Measurements from ENCODE around the gene CLTC.
"Not testable (repeated sequence)": the region's sequence is repeated elsewhere in the genome, so short reads cannot be mapped to it uniquely, and the experiment has no call there.

Gene CLTC

DNA sequence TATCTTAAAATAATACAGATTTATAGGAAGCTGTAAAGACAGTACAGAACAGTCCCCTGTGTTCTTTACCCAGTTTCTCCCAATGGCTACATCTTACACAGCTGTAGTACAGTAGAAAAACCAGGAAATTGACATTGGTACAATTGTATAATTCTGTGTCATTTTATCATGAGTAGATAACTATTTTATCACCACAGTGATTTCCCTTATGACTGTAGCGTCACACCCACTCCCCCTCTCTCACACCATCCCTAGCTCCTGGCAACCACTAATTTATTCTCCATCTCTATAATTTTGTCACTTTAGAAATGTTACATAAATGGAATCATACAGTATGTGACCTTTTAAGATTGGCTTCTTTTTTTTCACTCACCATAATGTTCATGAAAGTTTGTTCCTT lies 30.9 kb downstream of the CLTC start:
- POLR2A ChIA-PET: no interaction called here

DNA sequence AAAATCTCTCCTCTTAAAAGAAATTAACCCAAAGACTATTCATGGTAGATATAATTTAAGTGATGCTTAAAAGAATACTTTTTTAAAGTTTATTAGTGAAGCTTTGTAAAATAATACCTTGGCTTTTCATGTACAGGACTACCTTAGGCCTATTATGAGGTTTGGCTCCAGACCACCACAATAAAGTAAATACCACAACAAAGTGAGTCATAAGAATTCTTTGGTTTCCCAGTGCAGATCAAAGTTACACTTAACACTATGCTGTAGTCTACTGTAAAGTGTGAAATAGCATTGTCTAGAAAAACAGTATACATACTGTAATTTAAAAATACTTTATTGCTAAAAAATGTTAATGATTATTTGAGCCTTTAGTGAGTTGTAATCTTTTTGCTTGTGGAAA lies 31.7 kb downstream of the CLTC start:
- no peak for DNase-seq (ENCODE audit: extremely low spot score)
- ChIA-PET POLR2A (no interaction called here), CTCF (interaction anchor here (1.3 to 1.9 kb wide), 2 partner anchors 9 to 18 kb away, joined by 3 to 4 read pairs; no protein-coding TSS in a partner anchor)
- TF ChIP-seq, protein P1, sequence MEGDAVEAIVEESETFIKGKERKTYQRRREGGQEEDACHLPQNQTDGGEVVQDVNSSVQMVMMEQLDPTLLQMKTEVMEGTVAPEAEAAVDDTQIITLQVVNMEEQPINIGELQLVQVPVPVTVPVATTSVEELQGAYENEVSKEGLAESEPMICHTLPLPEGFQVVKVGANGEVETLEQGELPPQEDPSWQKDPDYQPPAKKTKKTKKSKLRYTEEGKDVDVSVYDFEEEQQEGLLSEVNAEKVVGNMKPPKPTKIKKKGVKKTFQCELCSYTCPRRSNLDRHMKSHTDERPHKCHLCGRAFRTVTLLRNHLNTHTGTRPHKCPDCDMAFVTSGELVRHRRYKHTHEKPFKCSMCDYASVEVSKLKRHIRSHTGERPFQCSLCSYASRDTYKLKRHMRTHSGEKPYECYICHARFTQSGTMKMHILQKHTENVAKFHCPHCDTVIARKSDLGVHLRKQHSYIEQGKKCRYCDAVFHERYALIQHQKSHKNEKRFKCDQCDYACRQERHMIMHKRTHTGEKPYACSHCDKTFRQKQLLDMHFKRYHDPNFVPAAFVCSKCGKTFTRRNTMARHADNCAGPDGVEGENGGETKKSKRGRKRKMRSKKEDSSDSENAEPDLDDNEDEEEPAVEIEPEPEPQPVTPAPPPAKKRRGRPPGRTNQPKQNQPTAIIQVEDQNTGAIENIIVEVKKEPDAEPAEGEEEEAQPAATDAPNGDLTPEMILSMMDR (IDR thresholded peaks at IDR 0.05; ENCODE audit: control extremely low read depth, extremely low read depth, low read depth, missing control alignments): no peak

More for the DNA sequence above, 30.9 kb downstream of the CLTC start:
- TF ChIP-seq, protein P1 (IDR thresholded peaks at IDR 0.05; ENCODE audit: control extremely low read depth, extremely low read depth, low read depth, missing control alignments): no peak
- CTCF ChIA-PET: interaction anchor here (1.9 kb wide), 1 partner anchor 19 kb away, joined by 4 read pairs; no protein-coding TSS in a partner anchor
- DNase-seq (ENCODE audit: extremely low spot score): no peak

DNA sequence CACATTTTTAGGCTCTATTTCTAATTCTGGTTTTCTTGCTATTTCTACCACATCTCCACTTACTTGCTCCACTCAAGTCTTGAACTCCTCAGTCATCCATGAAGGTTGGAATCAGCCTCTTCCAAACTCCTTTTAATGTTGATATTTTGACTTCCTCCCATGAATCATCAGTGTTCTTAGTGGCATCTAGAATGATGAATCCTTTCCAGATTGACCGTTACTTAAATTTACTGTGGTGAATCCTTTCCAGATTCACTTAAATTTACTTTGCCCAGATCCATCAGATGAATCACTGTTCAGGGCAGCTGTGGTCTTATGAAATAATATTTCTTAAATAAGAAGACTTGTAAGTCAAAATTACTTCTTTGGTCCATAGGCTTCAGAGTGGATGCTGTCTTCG lies 32.4 kb downstream of the CLTC start:
- TF ChIP-seq, protein P1 (IDR thresholded peaks at IDR 0.05; ENCODE audit: control extremely low read depth, extremely low read depth, low read depth, missing control alignments): no peak
- POLR2A ChIA-PET: no interaction called here
- CTCF ChIA-PET: interaction anchor here (1.3 to 1.9 kb wide), 2 partner anchors 10 to 17 kb away, joined by 3 to 4 read pairs; no protein-coding TSS in a partner anchor
- DNase-seq (ENCODE audit: extremely low spot score): no peak

DNA sequence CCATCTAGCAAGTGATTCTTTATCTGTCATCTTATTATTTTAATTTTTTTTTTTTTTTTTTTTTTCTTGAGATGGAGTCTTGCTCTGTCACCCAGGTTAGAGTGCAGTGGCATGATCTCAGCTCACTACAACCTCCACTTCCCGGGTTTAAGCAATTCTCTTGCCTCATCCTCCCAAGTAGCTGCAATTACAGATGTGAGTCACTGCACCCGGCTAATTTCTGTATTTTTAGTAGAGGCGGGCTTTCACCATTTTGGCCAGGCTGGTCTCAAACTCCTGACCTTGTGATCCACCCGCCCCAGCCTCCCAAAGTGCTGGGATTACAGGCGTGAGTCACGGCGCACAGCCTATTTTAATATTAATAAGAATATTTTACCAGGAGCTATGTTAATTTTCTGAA lies 36.9 kb downstream of the CLTC start:
- ChIA-PET CTCF (interaction anchor here (1.0 to 1.4 kb wide), 2 partner anchors 22 to 43 kb away, joined by 3 read pairs; no protein-coding TSS in a partner anchor), POLR2A (interaction anchor here (0.6 to 0.7 kb wide), 2 partner anchors 23 to 38 kb away, joined by 3 to 4 read pairs; no protein-coding TSS in a partner anchor)
- not testable (repeated sequence) for DNase-seq (ENCODE audit: extremely low spot score)

DNA sequence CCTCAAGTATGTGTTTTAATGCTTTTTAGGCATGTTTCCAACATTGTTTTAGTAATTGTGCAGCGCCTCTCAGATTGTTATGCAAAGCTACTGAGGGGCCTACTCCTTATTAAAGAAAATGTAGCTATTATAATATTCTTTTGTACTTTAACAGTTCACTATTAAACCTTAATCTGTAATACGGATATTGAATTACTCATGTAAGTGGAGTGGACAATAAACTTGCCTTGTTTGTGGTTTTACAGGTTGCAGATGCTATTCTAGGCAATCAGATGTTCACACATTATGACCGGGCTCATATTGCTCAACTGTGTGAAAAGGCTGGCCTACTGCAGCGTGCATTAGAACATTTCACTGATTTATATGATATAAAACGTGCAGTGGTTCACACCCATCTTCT lies 46.5 kb downstream of the CLTC start:
- POLR2A ChIA-PET: no interaction called here
- no peak for DNase-seq (ENCODE audit: extremely low spot score)
- TF ChIP-seq, protein P1 (IDR thresholded peaks at IDR 0.05; ENCODE audit: control extremely low read depth, extremely low read depth, low read depth, missing control alignments): no peak
- CTCF ChIA-PET: interaction anchor here (1.2 kb wide), 1 partner anchor 23 kb away, joined by 3 read pairs; no protein-coding TSS in a partner anchor

DNA sequence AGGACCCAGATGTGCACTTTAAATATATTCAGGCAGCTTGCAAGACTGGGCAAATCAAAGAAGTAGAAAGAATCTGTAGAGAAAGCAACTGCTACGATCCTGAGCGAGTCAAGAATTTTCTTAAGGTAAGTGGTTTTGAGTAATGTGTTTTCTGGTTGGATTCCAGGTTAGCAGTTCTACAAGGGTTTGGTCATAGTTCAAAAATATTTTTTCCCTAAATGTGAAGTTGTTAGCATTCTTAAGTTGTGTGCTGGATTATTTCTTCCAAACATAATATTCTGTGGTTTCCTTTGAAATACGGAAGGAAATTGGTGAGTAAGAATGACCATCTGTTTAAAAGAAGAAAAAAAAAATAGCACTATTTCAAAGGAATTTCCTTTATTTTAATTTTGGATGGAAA lies 49.1 kb downstream of the CLTC start:
- no peak for DNase-seq (ENCODE audit: extremely low spot score)
- POLR2A ChIA-PET: no interaction called here
- CTCF ChIA-PET: interaction anchor here (0.9 to 3.5 kb wide), 6 partner anchors 14 to 368 kb away, joined by 3 to 17 read pairs (median 4); no protein-coding TSS in a partner anchor
- TF ChIP-seq, protein P1 (IDR thresholded peaks at IDR 0.05; ENCODE audit: control extremely low read depth, extremely low read depth, low read depth, missing control alignments): no peak

DNA sequence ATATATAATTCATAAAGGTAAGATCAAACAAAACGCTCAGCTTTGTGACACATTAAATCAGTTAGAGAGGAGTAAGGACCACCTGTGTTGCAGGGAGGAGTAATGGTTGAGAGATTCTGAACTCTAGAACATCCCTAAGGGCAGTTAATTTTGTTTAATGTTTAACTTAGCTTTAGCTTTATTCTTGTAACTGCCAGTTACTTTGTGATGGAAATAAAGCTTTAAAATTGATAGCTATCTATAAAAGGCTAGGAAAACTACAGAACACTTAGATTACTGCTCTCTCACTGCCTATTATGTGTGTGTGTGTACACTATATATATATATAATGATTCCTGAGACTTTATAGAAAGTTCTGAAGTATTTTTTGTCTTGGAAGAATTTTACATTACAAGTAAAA lies 49.7 kb downstream of the CLTC start:
- CTCF ChIA-PET: interaction anchor here (0.9 to 3.5 kb wide), 8 partner anchors 11 to 367 kb away, joined by 3 to 17 read pairs (median 4); no protein-coding TSS in a partner anchor
- TF ChIP-seq, protein P1 (IDR thresholded peaks at IDR 0.05; ENCODE audit: control extremely low read depth, extremely low read depth, low read depth, missing control alignments): no peak
- DNase-seq (ENCODE audit: extremely low spot score): peak; percentile 15
- POLR2A ChIA-PET: no interaction called here

Measured in GM10248 (cell line).